Medulla oblongata (tissue), 1 donor: ENCODE measurements around the gene QPRT.
"Not testable (repeated sequence)": the region's sequence is repeated elsewhere in the genome, so short reads cannot be mapped to it uniquely, and the experiment has no call there.

Experiments
- DNase-seq: peaks from one replicate; pipeline ENCODE4 v3.0.0-alpha.2; 2015; ENCODE audit errors: extremely low spot score

The QPRT gene

DNA sequence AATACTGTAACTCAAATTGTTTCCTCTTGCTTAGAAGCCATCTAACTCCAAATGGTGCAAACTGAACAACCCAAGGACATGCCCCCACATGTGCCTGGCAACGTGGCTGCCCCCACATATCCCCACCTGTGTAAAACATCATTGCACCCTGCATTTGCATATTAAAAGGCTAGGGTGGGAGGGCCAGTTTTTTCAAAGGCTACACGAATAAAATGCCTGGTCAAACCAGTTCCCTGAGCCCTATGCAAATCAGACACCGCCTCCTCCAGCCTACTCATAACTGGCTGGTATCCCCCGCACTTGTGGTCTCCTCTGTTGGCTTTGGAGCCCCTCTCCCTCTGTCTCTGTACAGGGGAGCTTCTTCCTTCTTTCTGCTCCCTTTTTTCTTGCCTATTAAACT lies 40.1 kb downstream of the QPRT start:
- no peak for DNase-seq

DNA sequence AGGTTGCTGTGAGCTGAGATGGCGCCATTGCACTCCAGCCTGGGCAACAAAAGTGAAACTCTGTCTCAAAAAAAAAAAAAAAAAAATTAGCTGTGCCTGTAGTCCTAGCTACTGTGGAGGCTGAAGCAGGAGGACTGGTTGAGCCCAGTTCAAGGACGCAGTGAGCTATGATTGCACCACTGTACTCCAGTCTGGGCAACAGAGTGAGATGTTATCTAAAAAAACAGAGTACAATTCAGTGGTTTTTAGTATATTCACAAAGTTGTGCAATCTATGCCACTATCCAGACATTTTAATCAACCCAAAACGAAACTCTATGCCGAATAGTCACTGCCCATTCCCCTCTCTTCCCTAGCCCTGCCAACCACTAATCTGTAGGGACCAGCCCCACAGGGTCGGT lies 41.7 kb downstream of the QPRT start:
- DNase-seq: no peak

DNA sequence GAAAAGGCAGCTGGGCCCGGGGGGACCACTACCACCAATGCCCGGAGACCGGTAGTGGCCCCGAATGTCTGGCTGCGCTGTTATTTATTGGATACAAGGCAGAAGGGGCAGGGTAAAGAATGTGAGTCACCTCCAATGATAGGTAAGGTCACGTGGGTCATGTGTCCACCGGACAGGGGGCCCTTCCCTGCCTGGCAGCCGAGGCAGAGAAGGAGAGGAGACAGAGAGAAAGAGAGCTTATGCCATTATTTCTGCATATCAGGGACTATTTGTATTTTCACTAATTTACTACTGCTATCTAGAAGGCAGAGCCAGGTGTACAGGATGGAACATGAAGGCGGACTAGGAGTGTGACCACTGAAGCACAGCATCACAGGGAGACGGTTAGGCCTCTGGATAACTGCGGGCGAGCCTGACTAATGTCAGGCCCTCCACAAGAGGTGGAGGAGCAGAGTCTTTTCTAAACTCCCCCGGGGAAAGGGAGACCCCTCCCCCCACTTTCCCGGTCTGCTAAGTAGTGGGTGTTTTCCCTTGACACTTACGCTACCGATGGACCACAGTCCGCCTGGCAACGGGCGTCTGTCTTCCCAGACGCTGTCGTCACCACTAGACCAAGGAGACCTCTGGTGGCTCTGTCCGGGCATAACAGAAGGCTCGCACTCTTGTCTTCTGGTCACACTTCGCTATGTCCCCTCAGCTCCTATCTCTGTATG lies 42.3 kb downstream of the QPRT start:
- peak; percentile 84 for DNase-seq

DNA sequence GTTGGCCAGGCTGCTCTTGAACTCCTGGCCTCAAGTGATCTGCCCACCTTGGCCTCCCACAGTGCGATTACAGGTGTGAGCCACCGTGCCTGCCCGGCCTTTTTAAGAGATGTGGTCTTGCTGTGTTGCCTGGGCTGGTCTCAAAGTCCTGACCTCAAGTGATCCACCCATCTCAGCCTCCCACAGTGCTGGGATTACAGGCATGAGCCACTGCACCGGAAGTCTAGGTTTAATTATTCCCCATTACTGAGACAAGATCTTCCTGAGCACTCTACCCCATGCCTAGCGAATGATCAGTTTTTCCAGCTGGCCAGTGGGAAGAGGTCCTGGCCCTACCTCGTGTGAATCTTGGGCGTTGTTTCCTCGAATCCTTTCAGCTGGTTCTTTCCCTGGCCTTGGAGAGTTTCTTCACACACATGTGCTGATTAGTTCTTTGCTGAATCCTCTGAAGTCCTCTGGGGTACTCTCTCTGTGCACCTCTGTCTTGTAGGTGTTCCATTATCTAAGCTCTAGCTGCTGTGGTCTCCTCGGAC lies 47.9 kb downstream of the QPRT start:
- DNase-seq: no peak

DNA sequence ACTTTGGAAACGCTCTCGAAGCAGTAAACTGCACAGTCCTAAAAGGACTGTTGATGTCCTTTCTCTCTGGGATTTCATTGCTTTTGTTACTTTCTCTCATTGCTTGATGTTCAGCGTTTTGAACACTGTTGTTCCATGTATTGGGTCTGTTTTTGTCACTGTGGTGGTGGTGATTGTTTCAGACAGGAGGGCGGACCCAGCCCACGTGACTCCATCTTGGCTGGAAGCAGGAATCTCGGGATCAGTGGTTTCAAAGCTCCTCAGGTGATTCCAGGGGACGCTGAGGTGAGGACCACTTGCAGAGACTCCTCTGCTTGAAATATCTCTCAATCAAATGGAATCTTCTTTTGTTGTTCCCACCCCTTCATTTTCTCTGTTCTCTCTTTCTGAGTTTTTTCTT lies 48.5 kb downstream of the QPRT start:
- no peak for DNase-seq

DNA sequence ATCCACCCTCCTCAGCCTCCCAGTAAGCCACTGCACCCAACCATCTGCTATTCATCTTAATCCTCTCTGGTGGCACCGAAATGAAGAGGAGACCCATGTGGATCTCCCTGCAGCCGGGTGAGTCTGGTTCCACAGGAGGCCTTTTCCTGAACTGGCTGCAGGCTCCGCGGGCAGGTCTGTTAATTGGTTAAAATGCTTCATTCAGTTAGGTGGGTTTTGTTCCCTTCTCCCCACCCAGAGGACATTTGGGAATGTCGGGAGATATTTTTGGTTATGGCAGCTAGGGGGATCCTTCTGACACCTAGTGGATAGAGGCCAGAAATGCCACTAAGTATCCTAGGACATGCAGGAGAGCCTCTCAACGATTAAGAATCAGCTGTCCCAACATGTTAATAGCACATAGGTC lies 50.1 kb downstream of the QPRT start:
- DNase-seq: peak; percentile 41

DNA sequence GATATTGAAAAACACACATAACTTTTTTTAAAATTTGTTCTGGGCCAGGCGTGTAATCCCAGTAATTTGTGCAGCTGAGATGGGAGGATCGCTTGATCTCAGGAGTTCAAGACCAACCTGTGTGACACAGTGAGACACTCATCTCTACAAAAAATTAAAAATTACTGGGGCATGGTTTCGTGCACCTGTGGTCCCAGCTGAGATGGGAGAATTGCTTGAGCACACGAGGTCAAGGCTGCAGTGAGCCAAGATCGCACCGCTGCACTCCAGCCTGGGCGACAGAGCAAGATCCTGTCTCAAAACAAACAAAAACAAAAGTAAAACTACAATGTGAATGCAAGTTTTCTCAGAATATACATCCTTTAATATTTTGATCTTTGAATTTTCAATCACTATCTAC lies 51.7 kb downstream of the QPRT start:
- DNase-seq: no peak

DNA sequence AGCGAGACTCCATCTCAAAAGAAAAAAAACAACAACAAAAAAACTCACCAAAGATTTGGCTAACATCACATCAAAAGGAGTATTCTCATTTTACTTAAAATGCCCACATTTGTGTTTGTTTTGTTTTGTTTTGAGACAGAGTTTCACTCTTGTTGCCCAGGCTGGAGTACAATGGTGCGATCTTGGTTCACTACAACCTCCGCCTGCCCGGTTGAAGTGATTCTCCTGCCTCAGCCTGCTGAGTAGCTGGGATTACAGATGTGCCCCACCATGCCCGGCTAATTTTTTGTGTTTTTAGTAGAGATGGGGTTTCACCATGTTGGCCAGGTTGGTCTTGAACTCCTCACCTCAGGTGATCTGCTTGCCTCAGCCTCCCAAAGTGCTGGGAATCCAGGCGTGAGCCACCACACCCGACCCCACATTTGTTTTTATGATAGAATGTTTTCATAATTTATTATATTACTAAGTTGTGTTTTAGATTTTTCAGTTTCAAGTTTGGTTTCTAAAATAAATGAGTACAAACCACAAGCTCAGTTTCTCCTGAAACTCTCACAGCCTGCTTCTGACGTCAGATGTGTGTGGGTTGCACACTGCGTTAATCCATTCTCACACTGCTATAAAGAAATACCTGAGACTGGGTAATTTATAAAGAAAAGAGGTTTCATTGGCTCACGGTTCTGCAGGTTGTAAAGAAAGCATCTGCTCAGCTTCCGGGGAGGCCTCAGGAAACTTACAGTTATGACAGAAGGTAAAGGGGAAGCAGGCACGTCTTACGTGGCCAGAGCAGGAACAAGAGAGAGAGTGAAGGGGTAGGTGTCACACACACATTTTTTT lies 53.0 kb downstream of the QPRT start:
- not testable (repeated sequence) for DNase-seq

DNA sequence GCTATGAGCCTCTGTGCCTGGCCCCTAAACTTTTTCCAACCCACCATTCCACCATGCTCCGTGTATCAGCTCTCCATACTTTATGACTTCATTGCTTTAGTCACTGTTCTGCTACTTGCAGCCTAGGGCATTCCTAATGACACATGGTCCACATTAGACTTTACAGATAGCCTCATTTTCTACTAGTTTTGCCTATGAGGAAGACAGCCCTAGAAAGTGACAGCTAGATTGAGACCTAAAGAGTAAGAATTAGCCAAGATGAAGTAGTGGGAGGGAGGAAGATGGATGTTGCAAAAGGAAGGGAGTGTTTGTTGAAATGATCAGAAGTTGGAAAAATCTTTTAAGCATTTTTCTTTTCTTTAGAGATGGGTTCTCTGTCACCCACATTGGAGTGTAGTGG lies 55.8 kb downstream of the QPRT start:
- no peak for DNase-seq

DNA sequence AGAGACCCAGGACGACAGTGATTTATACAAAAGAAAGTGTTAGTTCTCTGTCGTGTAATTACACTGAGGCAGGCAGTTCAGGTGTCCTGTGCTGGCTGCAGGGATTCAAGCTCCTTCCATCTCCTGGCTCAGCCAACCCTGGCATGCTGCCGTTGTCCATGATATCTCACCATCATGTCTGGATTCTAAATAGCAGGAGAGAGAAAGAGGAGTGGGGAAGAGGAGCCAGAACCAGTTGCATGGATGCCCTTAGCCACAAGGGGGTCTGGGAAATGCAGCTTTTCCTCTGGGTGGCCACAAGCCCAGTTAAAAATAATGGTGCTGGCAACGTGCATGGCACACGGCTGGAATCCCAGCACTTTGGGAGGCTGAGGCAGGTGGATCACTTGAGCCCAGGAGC lies 57.1 kb downstream of the QPRT start:
- no peak for DNase-seq

DNA sequence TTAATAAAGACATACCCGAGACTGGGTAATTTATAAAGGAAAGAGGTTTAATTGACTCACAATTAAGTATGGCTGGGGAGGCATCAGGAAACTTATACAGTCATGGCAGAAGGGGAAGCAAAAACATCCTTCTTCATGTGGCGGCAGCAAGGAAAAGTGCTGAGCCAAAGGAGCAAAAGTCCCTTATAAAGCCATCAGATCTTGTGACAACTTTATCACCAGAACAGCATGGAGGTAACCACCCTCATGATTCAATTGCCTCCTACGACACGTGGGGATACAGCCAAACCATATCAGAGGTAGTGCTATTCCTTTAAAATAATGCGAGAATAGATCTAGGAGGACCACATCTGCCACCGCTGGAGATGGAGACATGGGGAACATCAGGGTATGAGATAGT lies 57.8 kb downstream of the QPRT start:
- no peak for DNase-seq

DNA sequence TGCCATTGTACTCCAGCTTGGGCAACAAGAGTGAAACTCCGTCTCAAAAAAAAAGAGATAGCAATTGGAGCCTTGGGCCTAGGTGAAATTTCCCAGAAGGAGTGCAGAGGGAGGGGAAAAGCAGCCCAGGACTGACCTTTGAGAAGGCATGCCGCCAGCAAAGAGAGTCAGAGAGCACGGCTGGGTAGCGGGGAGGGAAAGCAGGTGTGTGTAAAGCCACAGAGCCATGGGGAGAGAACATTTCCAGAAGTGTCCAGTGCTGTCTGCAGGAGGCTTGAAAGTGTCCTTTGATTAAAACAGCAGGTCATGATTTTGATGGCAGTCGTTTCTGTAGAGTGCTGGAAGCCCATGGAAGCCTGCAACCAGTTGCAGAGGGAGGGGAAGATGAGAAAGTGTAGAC lies 58.7 kb downstream of the QPRT start:
- no peak for DNase-seq

DNA sequence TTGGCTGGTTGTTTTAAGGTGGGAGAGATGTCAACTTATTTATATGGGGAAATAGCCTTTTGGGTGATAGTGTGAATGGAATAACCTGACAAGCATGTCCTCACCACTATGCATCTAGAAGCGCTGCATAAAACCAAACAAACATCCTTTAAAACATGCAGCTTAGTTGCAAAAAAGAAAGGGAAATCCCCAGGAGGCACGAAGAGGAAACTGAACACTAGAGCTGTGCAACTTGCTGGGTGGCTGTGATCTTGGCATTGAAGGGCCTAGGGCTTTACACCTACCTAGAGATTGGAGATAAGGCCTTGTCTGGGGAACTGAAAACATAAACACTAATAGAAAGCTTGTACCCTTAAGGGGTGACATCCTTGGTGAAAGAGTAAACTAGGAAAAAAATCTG lies 59.5 kb downstream of the QPRT start:
- DNase-seq: no peak

DNA sequence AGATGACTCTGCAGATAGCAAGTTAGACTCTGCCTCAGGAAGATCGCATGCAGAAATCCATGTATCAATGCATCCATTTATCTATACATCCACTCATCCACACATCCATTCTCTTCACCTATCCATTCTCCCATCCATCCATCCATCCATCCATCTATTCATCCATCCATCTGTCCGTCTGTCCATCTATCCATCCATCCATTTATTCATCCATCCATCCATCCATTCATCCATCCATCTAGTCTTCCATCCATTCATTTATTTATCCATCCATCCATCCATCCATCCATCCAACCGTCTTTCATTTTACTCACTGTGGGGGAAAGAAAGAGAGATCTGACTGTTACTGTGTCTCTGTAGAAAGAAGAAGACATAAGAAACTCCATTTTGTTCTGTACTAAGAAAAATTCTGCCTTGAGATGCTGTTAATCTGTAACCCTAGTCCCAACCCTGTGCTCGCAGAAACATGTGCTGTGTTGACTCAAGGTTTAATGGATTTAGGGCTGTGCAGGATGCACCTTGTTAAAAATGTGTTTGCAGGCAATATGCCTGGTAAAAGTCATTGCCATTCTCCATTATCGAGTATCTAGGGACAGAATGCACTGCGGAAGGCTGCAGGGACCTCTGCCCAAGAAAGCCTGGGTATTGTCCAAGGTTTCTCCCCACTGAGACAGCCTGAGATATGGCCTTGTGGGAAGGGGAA lies 61.1 kb downstream of the QPRT start:
- not testable (repeated sequence) for DNase-seq

DNA sequence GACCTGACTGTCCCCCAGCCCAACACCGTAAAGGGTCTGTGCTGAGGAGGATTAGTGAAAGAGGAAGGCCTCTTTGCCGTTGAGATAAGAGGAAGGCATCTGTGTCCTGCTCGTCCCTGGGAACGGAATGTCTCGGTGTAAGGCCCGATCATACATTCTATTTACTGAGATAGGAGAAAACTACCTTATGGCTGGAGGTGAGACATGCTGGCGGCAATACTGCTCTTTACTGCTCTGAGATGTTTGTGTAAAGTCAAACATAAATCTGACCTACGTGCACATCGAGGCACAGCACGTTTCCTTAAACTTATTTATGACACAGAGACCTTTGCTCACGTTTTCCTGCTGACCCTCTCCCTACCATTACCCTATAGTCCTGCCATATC lies 61.6 kb downstream of the QPRT start:
- not testable (repeated sequence) for DNase-seq

DNA sequence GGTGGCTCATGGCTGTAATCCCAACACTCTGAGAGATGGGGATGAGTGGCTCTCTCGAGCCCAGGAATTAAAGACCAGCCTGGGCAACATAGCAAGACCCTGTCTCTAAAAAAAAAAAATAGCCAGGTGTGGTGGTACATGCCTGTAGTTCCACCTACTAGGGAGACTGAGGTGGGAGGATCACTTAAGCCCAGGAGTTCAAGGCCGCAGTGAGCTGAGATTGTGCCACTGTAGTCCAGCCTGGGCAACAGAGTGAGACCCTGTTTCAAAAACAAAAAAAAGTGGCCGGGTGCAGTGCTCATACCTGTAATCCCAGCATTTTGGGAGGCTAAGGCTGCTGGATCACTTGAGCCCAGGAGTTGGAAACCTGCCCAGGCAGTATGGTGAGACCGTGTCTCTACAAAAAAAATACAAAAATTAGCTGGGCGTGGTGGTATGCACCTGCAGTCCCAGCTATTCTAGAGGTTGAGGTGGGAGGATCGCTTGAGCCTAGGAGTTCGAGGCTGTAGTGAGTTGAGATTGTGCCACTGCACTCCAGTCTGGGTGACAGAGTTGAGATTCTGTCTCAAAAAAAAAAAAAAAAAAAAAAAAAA lies 63.8 kb downstream of the QPRT start:
- DNase-seq: no peak

DNA sequence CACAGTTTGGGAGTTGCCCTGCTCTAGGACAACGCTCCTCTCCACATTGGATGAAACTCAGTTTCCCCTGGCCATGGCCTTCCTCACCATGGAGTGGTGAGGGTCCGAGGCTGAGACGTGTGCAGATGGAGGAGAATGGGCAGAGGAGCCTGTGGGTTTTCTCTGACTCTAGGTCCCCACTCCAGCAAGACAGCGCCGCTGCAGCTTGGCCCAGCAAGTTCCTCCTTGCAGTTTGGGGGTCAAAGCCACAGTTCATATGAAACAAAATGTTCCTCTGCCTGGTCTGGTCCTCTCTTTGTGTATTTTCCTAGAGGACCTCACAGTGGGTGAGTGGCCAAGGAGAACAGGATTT lies 64.5 kb downstream of the QPRT start:
- DNase-seq: no peak

DNA sequence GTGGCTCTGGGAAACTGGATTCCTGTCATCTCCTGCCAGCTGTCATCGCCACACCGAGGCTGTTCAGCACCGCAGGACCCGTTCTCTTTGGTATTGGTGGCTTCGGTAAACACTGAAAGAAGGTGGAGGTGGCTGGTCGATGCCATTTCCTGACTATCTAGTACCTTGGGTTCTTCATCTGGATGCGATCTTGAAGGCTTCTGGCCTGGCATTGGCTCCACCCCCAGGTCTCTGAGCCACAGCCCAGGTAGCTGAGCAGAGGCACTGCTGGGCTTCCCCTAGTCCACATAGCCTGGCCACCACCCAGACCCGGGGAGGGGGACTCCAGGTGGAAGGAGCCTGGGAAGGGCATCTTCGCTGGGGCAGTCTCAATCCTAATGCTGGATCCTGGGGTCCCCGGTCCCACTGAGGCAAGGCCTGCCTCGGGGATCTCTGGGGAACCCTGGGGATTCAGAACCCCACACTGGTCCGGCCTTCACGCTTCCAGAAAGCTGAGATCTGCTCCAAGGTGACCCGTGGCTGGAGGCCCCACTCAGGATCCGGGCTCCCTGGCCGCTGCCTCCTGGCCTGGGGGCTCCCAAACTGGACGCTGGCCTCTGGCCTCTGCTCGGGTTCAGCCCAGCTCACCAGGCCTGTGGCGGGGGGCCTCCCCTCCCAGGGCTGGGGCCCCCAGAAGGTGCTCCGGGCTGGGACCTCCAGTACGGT lies 65.0 kb downstream of the QPRT start:
- no peak for DNase-seq

DNA sequence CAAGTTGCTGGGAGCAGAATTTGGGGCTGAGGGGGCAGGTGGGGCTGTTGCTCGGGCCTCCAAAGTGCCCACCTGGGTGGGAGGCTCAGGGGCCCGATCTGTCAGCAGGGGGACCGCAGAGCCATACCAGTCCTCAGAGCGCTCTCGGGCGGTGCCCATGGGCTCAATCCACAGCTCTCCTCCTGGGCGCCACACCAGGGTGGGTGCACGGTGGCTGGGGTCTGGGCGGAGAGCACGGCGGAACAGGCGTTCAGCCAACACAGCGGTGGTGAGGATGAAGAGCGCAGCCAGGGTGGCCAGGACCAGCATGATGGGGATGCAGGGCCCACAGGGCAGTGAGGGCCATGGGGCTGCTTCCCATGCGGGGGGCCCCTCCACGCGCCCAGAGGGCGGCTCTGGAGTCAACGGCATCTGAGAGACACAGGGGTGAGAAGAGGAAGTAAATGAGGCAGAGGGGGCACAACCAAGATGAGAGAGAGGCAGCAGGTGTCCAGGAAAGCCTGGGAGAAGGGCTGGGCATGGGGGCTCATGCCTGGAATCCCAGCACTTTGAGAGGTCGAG lies 65.6 kb downstream of the QPRT start:
- no peak for DNase-seq

DNA sequence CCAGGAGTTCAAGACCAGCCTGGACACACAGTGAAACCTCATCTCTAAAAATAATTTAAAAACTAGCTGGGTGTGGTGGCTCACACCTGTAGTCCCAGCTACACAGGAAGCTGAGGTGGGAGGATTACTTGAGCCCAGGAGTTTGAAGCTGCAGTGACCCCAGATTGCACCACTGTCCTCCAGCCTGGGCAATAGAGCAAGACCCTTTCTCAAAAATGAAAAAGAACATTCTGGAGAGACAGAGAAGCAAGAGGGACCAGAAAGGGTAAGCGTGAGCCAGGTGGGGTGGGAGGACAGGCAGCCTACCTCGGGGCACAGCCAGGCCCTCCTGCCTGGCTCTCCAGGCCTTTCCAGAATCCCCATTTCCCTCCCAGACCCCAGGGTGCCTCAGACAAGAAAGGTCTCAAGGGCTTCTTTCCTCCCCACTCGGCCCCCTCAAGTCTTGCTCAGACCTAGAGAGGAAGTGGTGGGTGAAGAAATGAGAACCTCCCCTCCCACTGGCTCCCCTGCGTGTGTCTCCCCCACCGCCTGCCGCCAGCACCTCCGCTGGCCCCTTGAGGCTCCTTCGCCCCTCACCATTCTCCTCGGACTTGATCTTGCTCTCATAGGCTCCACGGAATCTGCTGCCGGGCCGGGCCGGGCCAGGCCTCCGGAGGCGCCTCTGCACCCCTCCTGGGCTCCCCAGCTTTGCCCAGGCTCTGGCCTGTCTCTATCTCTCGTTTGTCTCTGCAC lies 66.3 kb downstream of the QPRT start:
- DNase-seq: peak; percentile 18
